Endothelial cell of umbilical vein (primary cell): ENCODE data around the gene MED15. TPM values are rescaled to one million over a fixed set of nuclear protein-coding genes. Genes with fewer than 3 reads are reported as not detected.

ENCODE experiments used
- BruUV-seq: library from RNA; stranded (reverse); fragments of 400-500 nt; replicated peaks from 2 replicates; lab custom pipeline; 2021; lab: Mats Ljungman, UMichigan
- CTCF ChIA-PET: fragments of 300-600, 350-600 bp; sonication (Branson Sonifier 250); formaldehyde crosslinking; loops from one replicate; lab custom pipeline; 2021; ENCODE audit warnings: antibody characterized with exemption, inconsistent platforms; lab: Charles Lee
- POLR2A ChIA-PET: fragments of 300-600, 350-600 bp; sonication (Branson Sonifier 250); formaldehyde crosslinking; loops from one replicate; lab custom pipeline; 2021; ENCODE audit warnings: antibody characterized with exemption, inconsistent platforms; lab: Charles Lee
- DNase-seq: peaks from one replicate; pipeline ENCODE4 v3.0.0-alpha.2; 2011; ENCODE audit warnings: low read depth, low spot score
- FAIRE-seq: peaks from 2 replicates; lab custom pipeline; 2011; peaks lifted over from hg19 to GRCh38; lab: Jason Lieb, UNC
- H2AFZ ChIP-seq: 2 replicates; pipeline ENCODE4 v1.6.0; 2012; ENCODE audit warnings: low read depth, low read length, control low read depth, inconsistent platforms
- H3K27ac ChIP-seq: 2 replicates; pipeline ENCODE4 v1.5.1; 2011; ENCODE audit warnings: low read depth, mild to moderate bottlenecking, control low read depth, low read length, moderate library complexity; ENCODE audit not compliant: insufficient read depth
- H3K27me3 ChIP-seq, 2 experiments: 2 replicates each; pipeline versions ENCODE4 v1.6.0 to v1.6.1; 2011; ENCODE audit warnings: low read length in 2 of 2, mixed read lengths in 1 of 2; ENCODE audit not compliant: control insufficient read depth in 2 of 2, insufficient read depth in 2 of 2
- H3K36me3 ChIP-seq, 2 experiments: 2 replicates in 1 of 2; 3 replicates in 1 of 2; pipeline ENCODE4 v1.5.1; 2011; ENCODE audit warnings: low read length in 2 of 2, mild to moderate bottlenecking in 1 of 2, moderate library complexity in 1 of 2; ENCODE audit not compliant: control insufficient read depth in 2 of 2, insufficient read depth in 2 of 2; ENCODE audit errors: extremely low read depth in 1 of 2
- H3K4me1 ChIP-seq: 3 replicates; pipeline ENCODE4 v1.5.1; 2011; ENCODE audit warnings: mild to moderate bottlenecking, low read length; ENCODE audit not compliant: control insufficient read depth, insufficient read depth; ENCODE audit errors: extremely low read depth
- H3K4me2 ChIP-seq: 2 replicates; pipeline ENCODE4 v1.6.1; 2011; ENCODE audit warnings: low read length, control low read depth, mixed read lengths; ENCODE audit not compliant: insufficient read depth
- H3K4me3 ChIP-seq, 3 experiments: fragments of 200-600 bp in 1 of 3; sonication (generic), shearing (Covaris generic) in 1 of 3; replicated peaks in 1 of 3; 2 replicates each; pipeline ENCODE4 v1.5.1; 2011 to 2016; ENCODE audit warnings: control low read depth in 3 of 3, low read length in 3 of 3, mild to moderate bottlenecking in 2 of 3, inconsistent platforms in 1 of 3, low read depth in 1 of 3, moderate library complexity in 1 of 3; ENCODE audit not compliant: insufficient read depth in 1 of 3
- H3K79me2 ChIP-seq: 2 replicates; pipeline ENCODE4 v1.6.0; 2012; ENCODE audit warnings: low read length, inconsistent platforms; ENCODE audit not compliant: control insufficient read depth, insufficient read depth
- H3K9ac ChIP-seq: replicated peaks from 2 replicates; pipeline ENCODE3; 2011; ENCODE audit warnings: low read length, control low read depth; ENCODE audit not compliant: insufficient read depth; ENCODE audit errors: extremely low read depth
- H3K9me1 ChIP-seq: replicated peaks from 3 replicates; pipeline ENCODE4 v1.6.0; 2011; ENCODE audit warnings: mild to moderate bottlenecking, low read length; ENCODE audit not compliant: control insufficient read depth, insufficient read depth; ENCODE audit errors: extremely low read depth
- H3K9me3 ChIP-seq: replicated peaks from 2 replicates; pipeline ENCODE4 v1.5.1; 2012; ENCODE audit warnings: low read length, inconsistent platforms; ENCODE audit not compliant: control insufficient read depth, insufficient read depth
- H4K20me1 ChIP-seq: replicated peaks from 2 replicates; pipeline ENCODE3; 2011; ENCODE audit warnings: mild to moderate bottlenecking, low read length; ENCODE audit not compliant: control insufficient read depth, insufficient read depth; ENCODE audit errors: extremely low read depth
- EZH2 ChIP-seq: IDR thresholded peaks from 2 replicates; pipeline ENCODE4 v1.6.1; 2012; ENCODE audit warnings: borderline replicate concordance, low read depth, mild to moderate bottlenecking, moderate library complexity, low read length, inconsistent platforms; ENCODE audit not compliant: severe bottlenecking
- FOS ChIP-seq: IDR thresholded peaks from 2 replicates; pipeline ENCODE4 v1.6.1; 2011; ENCODE audit warnings: mild to moderate bottlenecking, low read length, moderate library complexity, borderline replicate concordance; ENCODE audit not compliant: insufficient read depth
- GATA2 ChIP-seq: IDR thresholded peaks from 2 replicates; pipeline ENCODE4 v1.7.0; 2011; ENCODE audit warnings: low read depth, mild to moderate bottlenecking, moderate library complexity, mixed read lengths, low read length; ENCODE audit not compliant: insufficient read length, insufficient read depth
- JUN ChIP-seq: IDR thresholded peaks from 2 replicates; pipeline ENCODE4 v1.6.1; 2011; ENCODE audit warnings: borderline replicate concordance, low read depth; ENCODE audit not compliant: insufficient read length, insufficient read depth
- MYC ChIP-seq: IDR thresholded peaks from one replicate; pipeline ENCODE4 v1.6.1; 2011; ENCODE audit warnings: mild to moderate bottlenecking, low read depth, low read length
- POLR2A ChIP-seq: IDR thresholded peaks from 2 replicates; pipeline ENCODE4 v1.6.1; 2012; ENCODE audit warnings: low read depth, mild to moderate bottlenecking, control low read depth, low read length
- POLR2AphosphoS5 ChIP-seq: IDR thresholded peaks from 2 replicates; pipeline ENCODE4 v1.6.1; 2012; ENCODE audit warnings: low read depth, mild to moderate bottlenecking, control low read depth, low read length, moderate library complexity; ENCODE audit not compliant: insufficient read depth
- dilution Hi-C: fragments of 300-500 bp; cut with MboI; formaldehyde crosslinking; loops from one replicate; pipeline ENCODE4 v1.15.0; 2019; ENCODE audit warnings: low sequenced_read_pairs; ENCODE audit not compliant: extremely low pct_ligation_motif_present
- intact Hi-C: fragments of 100-400 bp; cut with micrococcal nuclease; formaldehyde crosslinking; loops from one replicate; pipeline ENCODE4 v1.10.0; 2022
- polyA plus RNA-seq, 4 experiments: library from polyadenylated mRNA; depleted of rRNA in 3 of 4; stranded (reverse) in 3 of 4; unstranded in 1 of 4; fragments of >200 nt; gene quantifications; 2 replicates each; pipeline versions ENCODE4 v1.2.1 to v1.2.3, GENCODE V29; 2011 to 2012; ENCODE audit warnings: missing spikeins in 1 of 4
- total RNA-seq: library from RNA; stranded (reverse); gene quantifications from 2 replicates; pipeline ENCODE4 v1.2.3, GENCODE V29; 2021
- TF ChIP-seq, protein P1 (sequence below): IDR thresholded peaks from 2 replicates; pipeline ENCODE4 v1.6.1; 2011; ENCODE audit not compliant: insufficient read depth, insufficient read length
- TF ChIP-seq, protein P2 (sequence below), 2 donors: IDR thresholded peaks; 1 replicate in 1 of 2; 2 replicates in 1 of 2; pipeline ENCODE4 v1.5.1; 2011; ENCODE audit warnings: low read length in 2 of 2, mild to moderate bottlenecking in 2 of 2, moderate library complexity in 2 of 2, control low read depth in 1 of 2, inconsistent platforms in 1 of 2, low read depth in 1 of 2; ENCODE audit not compliant: insufficient read depth in 1 of 2; ENCODE audit errors: extremely low read depth in 1 of 2

MED15 gene
- total and polyA plus RNA-seq, 2 donors (not counting 3 experiments of a cell fraction or from before 2014, with no cell fraction given), result 68.1 to 138 TPM

DNA sequence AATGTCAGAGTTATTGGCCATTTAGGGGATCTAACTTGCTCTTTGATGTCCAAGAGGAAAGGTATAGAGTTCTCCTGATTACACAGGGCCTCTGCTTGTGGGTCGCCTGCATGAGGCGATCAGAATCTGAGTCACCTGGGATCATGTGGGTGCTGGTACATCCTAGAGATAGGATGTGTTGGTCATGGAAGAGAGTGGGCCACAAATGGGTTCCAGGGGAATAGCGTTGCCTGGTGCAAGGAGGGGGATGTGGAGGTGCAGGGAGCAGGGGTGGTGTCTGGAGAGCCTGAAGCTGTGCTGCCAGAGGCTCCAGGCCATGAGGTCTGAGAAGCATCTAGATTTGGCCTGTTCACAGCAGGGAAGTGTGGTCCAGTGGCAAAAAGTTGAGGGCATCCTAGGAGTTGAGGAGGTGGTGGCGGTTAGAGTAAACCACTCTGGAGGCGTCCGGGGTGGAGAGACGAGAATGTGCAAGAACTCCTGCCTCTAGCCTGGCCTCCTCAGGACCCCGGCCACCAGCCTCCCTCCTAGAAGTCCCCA is 92.8 kb downstream of the MED15 start:
- H4K20me1 ChIP-seq, result no peaks in the 10 kb centered on the region
- CTCF ChIA-PET, result interaction anchor here (1.6 kb wide), 1 partner anchor 36 kb away, joined by 3 read pairs; no protein-coding TSS in a partner anchor
- H3K27ac ChIP-seq, result no peak overlapping the region

More for the DNA sequence above, 92.8 kb downstream of the MED15 start:
- no peak overlapping the region for H3K9ac ChIP-seq
- DNase-seq, result no peak
- no peak overlapping the region for H2AFZ ChIP-seq
- H3K36me3 ChIP-seq, result no peaks in the 10 kb centered on the region
- no peaks in the 10 kb centered on the region for H3K79me2 ChIP-seq
- intact Hi-C loops, result no loop called here
- TF ChIP-seq JUN (no peak), GATA2 (no peak), FOS (no peak), MYC (no peak), EZH2 (no peak), POLR2AphosphoS5 (no peak), POLR2A (no peak)
- TF ChIP-seq, protein P1, sequence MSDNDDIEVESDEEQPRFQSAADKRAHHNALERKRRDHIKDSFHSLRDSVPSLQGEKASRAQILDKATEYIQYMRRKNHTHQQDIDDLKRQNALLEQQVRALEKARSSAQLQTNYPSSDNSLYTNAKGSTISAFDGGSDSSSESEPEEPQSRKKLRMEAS, result no peak
- TF ChIP-seq, protein P2, sequence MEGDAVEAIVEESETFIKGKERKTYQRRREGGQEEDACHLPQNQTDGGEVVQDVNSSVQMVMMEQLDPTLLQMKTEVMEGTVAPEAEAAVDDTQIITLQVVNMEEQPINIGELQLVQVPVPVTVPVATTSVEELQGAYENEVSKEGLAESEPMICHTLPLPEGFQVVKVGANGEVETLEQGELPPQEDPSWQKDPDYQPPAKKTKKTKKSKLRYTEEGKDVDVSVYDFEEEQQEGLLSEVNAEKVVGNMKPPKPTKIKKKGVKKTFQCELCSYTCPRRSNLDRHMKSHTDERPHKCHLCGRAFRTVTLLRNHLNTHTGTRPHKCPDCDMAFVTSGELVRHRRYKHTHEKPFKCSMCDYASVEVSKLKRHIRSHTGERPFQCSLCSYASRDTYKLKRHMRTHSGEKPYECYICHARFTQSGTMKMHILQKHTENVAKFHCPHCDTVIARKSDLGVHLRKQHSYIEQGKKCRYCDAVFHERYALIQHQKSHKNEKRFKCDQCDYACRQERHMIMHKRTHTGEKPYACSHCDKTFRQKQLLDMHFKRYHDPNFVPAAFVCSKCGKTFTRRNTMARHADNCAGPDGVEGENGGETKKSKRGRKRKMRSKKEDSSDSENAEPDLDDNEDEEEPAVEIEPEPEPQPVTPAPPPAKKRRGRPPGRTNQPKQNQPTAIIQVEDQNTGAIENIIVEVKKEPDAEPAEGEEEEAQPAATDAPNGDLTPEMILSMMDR (IDR thresholded peaks at IDR 0.05; ENCODE audit: extremely low read depth in 1 of 2, insufficient read depth in 1 of 2, low read depth in 1 of 2, low read length in 2 of 2), result no peak
- POLR2A ChIA-PET, result interaction anchor here (0.6 kb wide), 1 partner anchor 51 kb away, joined by 4 read pairs; no protein-coding TSS in a partner anchor
- H3K9me3 ChIP-seq, result no peaks in the 10 kb centered on the region
- BruUV-seq, result no TSS peak
- H3K4me2 ChIP-seq, result no peak overlapping the region
- dilution Hi-C loops, result no loop called here
- FAIRE-seq, result no peak
- no peak overlapping the region for H3K4me3 ChIP-seq
- H3K4me1 ChIP-seq, result no peaks in the 10 kb centered on the region
- no peaks in the 10 kb centered on the region for H3K27me3 ChIP-seq
- no peaks in the 10 kb centered on the region for H3K9me1 ChIP-seq
